Sigmoid colon (tissue), 7 donors: ENCODE measurements around the gene TFAP2D. TPM values are rescaled to one million over a fixed set of nuclear protein-coding genes. Genes with fewer than 3 reads are reported as not detected.

Experiments used
- DNase-seq: peaks from one replicate; pipeline ENCODE4 v3.0.0-alpha.2; 2019
- H3K27ac ChIP-seq, 4 donors: fragments of 200-600 bp; sonication (generic); one replicate each; pipeline ENCODE4 v1.5.1; 2016 to 2019; ENCODE audit warnings: mild to moderate bottlenecking in 1 of 4
- H3K27me3 ChIP-seq, 3 donors: fragments of 200-600 bp; sonication (generic); one replicate each; pipeline ENCODE4 v1.5.1; 2019; ENCODE audit warnings: mild to moderate bottlenecking in 1 of 3
- H3K36me3 ChIP-seq, 4 donors: fragments of 200-600 bp; sonication (generic); one replicate each; pipeline ENCODE4 v1.5.1; 2016 to 2019
- H3K4me1 ChIP-seq, 4 donors: fragments of 200-600 bp; sonication (generic); one replicate each; pipeline ENCODE4 v1.5.1; 2017 to 2019
- H3K4me3 ChIP-seq, 4 donors: fragments of 200-600 bp; sonication (generic); one replicate each; pipeline ENCODE4 v1.5.1; 2017 to 2019; ENCODE audit warnings: mild to moderate bottlenecking in 2 of 4, moderate library complexity in 1 of 4
- H3K9me3 ChIP-seq, 4 donors: fragments of 200-600 bp in 3 of 4; sonication (generic) in 3 of 4; one replicate each; pipeline versions ENCODE4 v1.5.1 to v1.6.1; 2013 to 2019
- CTCF ChIP-seq, 4 experiments: fragments of 450-650 bp in 3 of 4; fragments of 200-600 bp in 1 of 4; IDR thresholded peaks; one replicate each; pipeline ENCODE4 v1.5.1; 2016 to 2019; ENCODE audit warnings: antibody characterized with exemption in 4 of 4, mild to moderate bottlenecking in 3 of 4, moderate library complexity in 2 of 4
- EP300 ChIP-seq, 4 donors: sonication (generic); formaldehyde crosslinking; IDR thresholded peaks; one replicate each; pipeline ENCODE4 v1.6.1; 2017; ENCODE audit warnings: antibody characterized with exemption in 4 of 4
- POLR2A ChIP-seq, 2 donors: fragments of 450-650 bp; IDR thresholded peaks; one replicate each; pipeline ENCODE4 v1.6.1; 2016; ENCODE audit warnings: antibody characterized with exemption in 2 of 2, mild to moderate bottlenecking in 2 of 2, moderate library complexity in 2 of 2
- POLR2AphosphoS5 ChIP-seq, 4 donors: sonication (generic); formaldehyde crosslinking; IDR thresholded peaks; one replicate each; pipeline ENCODE4 v1.6.1; 2017; ENCODE audit warnings: antibody characterized with exemption in 4 of 4
- WGBS, 2 donors: extraction: QIAGEN DNeasy Blood & Tissue Kit; methylation state at CpG; one replicate each; pipeline ENCODE4 v1.1.7; 2013; 5-methylcytosine and 5-hydroxymethylcytosine counted together
- intact Hi-C: fragments of 100-400 bp; cut with DNase I; formaldehyde crosslinking; loops from one replicate; pipeline ENCODE4 v1.15.1; 2023
- polyA plus RNA-seq, 3 donors: library from polyadenylated mRNA; stranded (reverse); fragments of 200-250 nt; gene quantifications; one replicate each; pipeline ENCODE4 v1.2.3, GENCODE V29; 2013
- total RNA-seq, 4 donors: library from RNA; depleted of rRNA; stranded (reverse); fragments of >200 nt; gene quantifications; one replicate each; pipeline ENCODE4 v1.1.0, GENCODE V29; 2016
- donor health status: healthy with polysubstance abuse.
- donor health status: Bipolar disorder and iron deficiency.
- donor health status: healthy.

Gene TFAP2D
- total and polyA plus RNA-seq, 7 donors = not detected

DNA sequence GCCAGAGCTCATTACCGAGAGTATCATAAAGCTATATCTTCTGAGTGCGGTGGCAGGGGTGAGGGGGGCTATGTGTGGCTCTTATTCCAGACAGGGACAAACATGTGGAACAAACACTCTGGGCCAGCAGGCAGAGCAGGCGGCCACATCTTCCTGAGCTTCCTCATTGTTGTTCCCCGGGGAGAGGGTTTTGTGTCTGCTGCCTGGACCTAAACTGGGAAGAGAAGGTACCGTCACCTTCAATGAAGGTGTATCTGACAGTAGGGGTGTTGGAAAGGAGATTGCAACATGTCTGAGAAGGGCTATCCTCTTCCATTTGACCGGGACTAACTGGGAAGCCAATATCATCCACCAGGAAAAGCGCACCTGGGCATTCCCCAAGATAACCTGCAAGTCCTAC, 1.6 kb upstream of the TFAP2D start:
- no peaks in the 10 kb centered on the region for H3K9me3 ChIP-seq
- H3K4me1 ChIP-seq = peaks cover 0 to 5% (median 2%) of the 10 kb centered on the region in 4 donors
- no peak for TF ChIP-seq CTCF (IDR thresholded peaks at IDR 0.05)
- no peak for TF ChIP-seq POLR2AphosphoS5 (IDR thresholded peaks at IDR 0.05)
- TF ChIP-seq EP300 (IDR thresholded peaks at IDR 0.05) = no peak
- TF ChIP-seq POLR2A (IDR thresholded peaks at IDR 0.05) = no peak
- WGBS, 2 donors = 12 to 13% methylated on average over 7 of the region's 7 CpGs
- H3K4me3 ChIP-seq = no peak overlapping the region
- no peak for DNase-seq
- no peak overlapping the region for H3K27ac ChIP-seq
- intact Hi-C loops = no loop called here
- peaks cover 7 to 90% (median 43%) of the 10 kb centered on the region in 3 donors for H3K27me3 ChIP-seq
- H3K36me3 ChIP-seq = no peaks in the 10 kb centered on the region

- peaks cover 7 to 84% (median 39%) of the 10 kb centered on the region in 3 donors for H3K27me3 ChIP-seq
- peaks cover 0 to 5% (median 2%) of the 10 kb centered on the region in 4 donors for H3K4me1 ChIP-seq
- H3K27ac ChIP-seq = no peak overlapping the region
- intact Hi-C loops = no loop called here
- DNase-seq = no peak
- no peak overlapping the region for H3K4me3 ChIP-seq
- WGBS, 2 donors = 1 to 2% methylated on average over 2 of the region's 2 CpGs
- no peak for TF ChIP-seq POLR2A (IDR thresholded peaks at IDR 0.05)
- TF ChIP-seq CTCF (IDR thresholded peaks at IDR 0.05) = no peak
- H3K9me3 ChIP-seq = no peaks in the 10 kb centered on the region
- no peaks in the 10 kb centered on the region for H3K36me3 ChIP-seq
These were observed 1.0 kb upstream of the TFAP2D start for GRCh38 chr6:50712291-50712690.

DNA sequence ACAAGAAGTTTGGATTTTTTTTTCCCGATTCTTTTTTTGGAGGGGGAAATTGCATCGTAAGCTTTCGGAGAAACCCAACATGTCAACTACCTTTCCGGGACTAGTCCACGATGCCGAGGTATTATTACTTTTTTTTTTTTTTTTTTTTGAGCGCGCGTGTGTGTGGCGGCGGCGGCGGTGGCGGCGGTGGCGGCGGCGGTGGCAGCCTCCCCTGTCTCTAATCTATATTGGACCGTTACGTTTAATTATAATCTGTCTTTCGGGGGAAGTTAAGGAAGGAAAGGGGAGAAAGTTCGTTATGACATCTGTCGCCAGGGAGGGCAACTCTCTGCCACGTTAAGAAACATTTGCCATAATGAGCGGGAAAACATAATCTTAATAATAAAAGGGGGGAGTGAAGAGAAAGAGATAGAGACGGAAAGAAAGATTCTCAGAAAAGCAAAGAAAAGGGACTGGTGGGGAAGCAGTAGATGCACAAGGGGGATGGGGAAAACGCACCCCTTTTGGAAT, 706 bp downstream of the TFAP2D start:
- intact Hi-C loops = no loop called here
- TF ChIP-seq CTCF (IDR thresholded peaks at IDR 0.05) = no peak
- TF ChIP-seq POLR2A (IDR thresholded peaks at IDR 0.05) = no peak
- no peak for TF ChIP-seq POLR2AphosphoS5 (IDR thresholded peaks at IDR 0.05)
- TF ChIP-seq EP300 (IDR thresholded peaks at IDR 0.05) = no peak
- Histone ChIP-seq H3K27ac (no peak overlapping the region), H3K9me3 (no peaks in the 10 kb centered on the region), H3K4me1 (no peaks in the 10 kb centered on the region), H3K27me3 (peaks cover 7 to 78% (median 40%) of the 10 kb centered on the region in 3 donors), H3K4me3 (no peak overlapping the region), H3K36me3 (no peaks in the 10 kb centered on the region)
- 9 to 23% methylated on average over 27 of the region's 27 CpGs for WGBS, 2 donors
- DNase-seq = no peak

DNA sequence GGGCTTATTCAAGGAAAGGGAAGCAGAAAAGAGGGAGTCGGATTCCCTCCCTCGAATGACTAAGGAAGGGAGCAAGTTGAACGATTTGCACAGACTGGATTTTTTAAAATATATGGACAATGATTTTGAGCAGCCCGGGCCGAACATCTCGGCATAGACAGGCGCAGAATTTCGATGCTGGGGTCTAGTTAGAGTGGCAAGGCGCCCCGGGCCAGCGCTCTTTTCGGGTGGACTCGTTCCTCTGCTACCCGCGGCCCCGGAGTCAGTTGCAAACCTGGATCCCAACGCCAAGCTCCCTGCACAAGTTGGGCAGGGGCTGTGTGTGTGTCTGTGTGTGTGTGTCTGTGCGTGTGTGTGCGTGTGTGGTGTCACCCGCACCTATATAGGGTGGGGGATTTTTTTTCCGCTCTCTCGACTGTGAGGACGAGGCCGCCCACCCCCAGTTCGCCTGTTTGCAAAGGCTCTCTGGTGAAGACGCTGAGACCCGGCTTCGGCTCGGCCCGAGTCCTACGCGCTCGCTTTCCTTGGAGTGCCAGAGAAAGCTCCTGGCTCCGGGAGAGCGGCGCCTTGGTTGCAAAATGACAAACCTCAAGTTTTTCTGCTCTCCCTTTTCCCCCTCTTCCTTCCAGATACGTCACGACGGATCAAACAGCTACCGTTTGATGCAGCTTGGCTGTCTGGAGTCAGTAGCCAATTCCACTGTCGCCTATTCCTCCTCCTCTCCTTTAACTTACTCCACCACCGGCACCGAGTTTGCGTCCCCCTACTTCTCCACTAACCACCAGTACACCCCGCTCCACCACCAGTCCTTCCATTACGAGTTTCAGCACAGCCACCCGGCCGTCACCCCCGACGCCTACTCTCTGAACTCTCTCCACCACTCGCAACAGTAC, 1.4 kb downstream of the TFAP2D start:
- H3K9me3 ChIP-seq = no peaks in the 10 kb centered on the region
- WGBS, 2 donors = 4 to 12% methylated on average over 51 of the region's 51 CpGs
- no peaks in the 10 kb centered on the region for H3K36me3 ChIP-seq
- no peak for DNase-seq
- no peak overlapping the region for H3K27ac ChIP-seq
- TF ChIP-seq EP300 (IDR thresholded peaks at IDR 0.05) = no peak
- TF ChIP-seq CTCF (IDR thresholded peaks at IDR 0.05) = no peak
- TF ChIP-seq POLR2AphosphoS5 (IDR thresholded peaks at IDR 0.05) = no peak
- TF ChIP-seq POLR2A (IDR thresholded peaks at IDR 0.05) = no peak
- peaks cover 7 to 77% (median 41%) of the 10 kb centered on the region in 3 donors for H3K27me3 ChIP-seq
- H3K4me1 ChIP-seq = no peaks in the 10 kb centered on the region
- intact Hi-C loops = no loop called here
- no peak overlapping the region for H3K4me3 ChIP-seq
